Endodermal cell (in vitro differentiated cells): ENCODE results near the gene RHEB. TPM values are rescaled to one million over a fixed set of nuclear protein-coding genes. Genes with fewer than 3 reads are reported as not detected.
A peak's percentile ranks its signal among the peaks of the same experiment; 100 is the strongest.

ENCODE experiments used
- DNase-seq: peaks from one replicate; pipeline ENCODE4 v3.0.0-alpha.2; 2017
- H3K27ac ChIP-seq: 2 replicates; pipeline ENCODE4 v1.5.1; 2013; ENCODE audit warnings: mild to moderate bottlenecking, low read depth, low read length, moderate library complexity
- H3K27me3 ChIP-seq: 2 replicates; pipeline ENCODE4 v1.6.1; 2013; ENCODE audit warnings: mild to moderate bottlenecking, low read length, moderate library complexity; ENCODE audit not compliant: insufficient read depth, control insufficient read depth, poor library complexity, severe bottlenecking
- H3K36me3 ChIP-seq: 2 replicates; pipeline ENCODE4 v1.7.0; 2013; ENCODE audit warnings: mild to moderate bottlenecking, low read length, moderate library complexity; ENCODE audit not compliant: control insufficient read depth, insufficient read depth
- H3K4me1 ChIP-seq: one replicate; pipeline ENCODE4 v1.7.0; 2013; ENCODE audit warnings: low read length; ENCODE audit not compliant: control insufficient read depth, insufficient read depth
- H3K4me3 ChIP-seq: 2 replicates; pipeline ENCODE4 v1.5.1; 2013; ENCODE audit warnings: mild to moderate bottlenecking, low read length, moderate library complexity
- H3K9ac ChIP-seq: 2 replicates; pipeline ENCODE4 v1.6.1; 2013; ENCODE audit warnings: mild to moderate bottlenecking, low read length, moderate library complexity; ENCODE audit not compliant: poor library complexity, severe bottlenecking; ENCODE audit errors: extremely low read depth
- H3K9me3 ChIP-seq: 2 replicates; pipeline ENCODE4 v1.6.1; 2013; ENCODE audit warnings: mild to moderate bottlenecking, low read length, moderate library complexity; ENCODE audit not compliant: control insufficient read depth
- H3K27ac Mint-ChIP-seq: 2 replicates; pipeline ENCODE4 v1.8.0; 2020; ENCODE audit warnings: mixed read lengths
- H3K27me3 Mint-ChIP-seq: 2 replicates; pipeline ENCODE4 v1.8.0; 2021; ENCODE audit warnings: mild to moderate bottlenecking, mixed read lengths; ENCODE audit not compliant: insufficient read depth
- H3K36me3 Mint-ChIP-seq: 2 replicates; pipeline ENCODE4 v1.8.0; 2020; ENCODE audit warnings: low read depth, mixed read lengths
- H3K4me1 Mint-ChIP-seq: 2 replicates; pipeline ENCODE4 v1.8.0; 2020; ENCODE audit warnings: mixed read lengths
- H3K4me3 Mint-ChIP-seq: 2 replicates; pipeline ENCODE4 v1.8.0; 2020; ENCODE audit warnings: mild to moderate bottlenecking, moderate library complexity, mixed read lengths
- H3K9me3 Mint-ChIP-seq: 2 replicates; pipeline ENCODE4 v1.8.0; 2020; ENCODE audit warnings: mild to moderate bottlenecking, mixed read lengths
- WGBS, 2 experiments: methylation state at CpG; one replicate each; pipeline versions ENCODE4 v1.1.5 to v1.1.7; 2013; ENCODE audit warnings: missing lambda C conversion rate in 2 of 2, mixed read lengths in 1 of 2; ENCODE audit not compliant: insufficient coverage in 1 of 2, insufficient read length in 1 of 2; 5-methylcytosine and 5-hydroxymethylcytosine counted together
- total RNA-seq, 2 donors: library from RNA; stranded (reverse); fragmentation: NEBNext Ultra II Directional in 1 of 2; extraction: Animal tissue kit (Norgen Biotek cat#: 25700) in 1 of 2; gene quantifications; 2 replicates in 1 of 2; 3 replicates in 1 of 2; pipeline ENCODE4 v1.2.1, GENCODE V29; 2021
- TF ChIP-seq, protein P1 (sequence below): fragments of 200-600 bp; sonication (generic); conservative IDR thresholded peaks from 2 replicates; pipeline ENCODE4 v1.5.0; 2021; ENCODE audit warnings: antibody characterized with exemption, mild to moderate bottlenecking

The RHEB gene
- total RNA-seq, 2 donors from 2014 or later, result 108 to 113 TPM

DNA sequence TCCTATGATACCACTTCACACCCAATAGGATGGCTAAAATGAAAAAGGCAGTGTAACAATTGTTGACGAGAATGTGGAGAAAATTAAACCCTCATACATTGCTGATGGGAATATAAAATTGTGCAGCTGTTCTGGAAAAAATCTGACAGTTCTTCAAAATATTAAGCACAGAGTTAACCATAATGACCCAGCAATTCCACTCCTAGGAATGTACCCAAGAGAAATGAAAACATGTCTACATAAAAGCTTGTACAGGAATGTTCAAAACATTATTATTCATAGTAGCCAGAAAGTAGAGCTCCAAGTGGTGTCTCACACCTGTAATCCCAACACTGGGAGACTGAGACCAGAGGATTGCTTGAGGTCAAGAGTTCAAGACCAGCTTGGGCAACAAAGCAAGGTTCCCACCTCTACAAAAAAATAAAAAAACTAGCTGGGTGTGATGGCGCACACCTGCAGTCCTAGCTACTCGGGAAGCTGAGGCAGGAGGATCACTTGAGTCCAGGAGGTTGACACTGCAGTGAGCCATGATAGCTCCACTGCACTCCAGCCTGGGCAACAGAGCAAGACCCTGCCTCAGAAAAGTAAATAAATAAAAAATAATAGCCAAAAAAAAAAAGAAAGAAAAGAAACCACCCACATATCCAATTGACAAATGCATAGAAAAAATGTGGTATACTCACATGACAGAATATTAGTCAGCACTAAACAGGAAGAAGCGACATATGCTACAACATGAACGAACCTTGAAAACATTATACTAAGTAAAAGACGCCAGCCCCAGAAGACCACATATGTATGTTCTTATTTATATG, 5.0 kb downstream of the RHEB start:
- Histone ChIP-seq H3K36me3 (peaks cover 5% of the 10 kb centered on the region), H3K4me1 (no peaks in the 10 kb centered on the region), H3K9me3 (no peaks in the 10 kb centered on the region), H3K27ac (no peak overlapping the region), H3K4me3 (peak overlapping the region; percentile 20), H3K9ac (no peak overlapping the region), H3K27me3 (no peaks in the 10 kb centered on the region)
- no peak overlapping the region for H3K4me3 Mint-ChIP-seq
- DNase-seq, result no peak
- H3K27ac Mint-ChIP-seq, result no peak overlapping the region
- H3K27me3 Mint-ChIP-seq, result no peaks in the 10 kb centered on the region
- TF ChIP-seq, protein P1, sequence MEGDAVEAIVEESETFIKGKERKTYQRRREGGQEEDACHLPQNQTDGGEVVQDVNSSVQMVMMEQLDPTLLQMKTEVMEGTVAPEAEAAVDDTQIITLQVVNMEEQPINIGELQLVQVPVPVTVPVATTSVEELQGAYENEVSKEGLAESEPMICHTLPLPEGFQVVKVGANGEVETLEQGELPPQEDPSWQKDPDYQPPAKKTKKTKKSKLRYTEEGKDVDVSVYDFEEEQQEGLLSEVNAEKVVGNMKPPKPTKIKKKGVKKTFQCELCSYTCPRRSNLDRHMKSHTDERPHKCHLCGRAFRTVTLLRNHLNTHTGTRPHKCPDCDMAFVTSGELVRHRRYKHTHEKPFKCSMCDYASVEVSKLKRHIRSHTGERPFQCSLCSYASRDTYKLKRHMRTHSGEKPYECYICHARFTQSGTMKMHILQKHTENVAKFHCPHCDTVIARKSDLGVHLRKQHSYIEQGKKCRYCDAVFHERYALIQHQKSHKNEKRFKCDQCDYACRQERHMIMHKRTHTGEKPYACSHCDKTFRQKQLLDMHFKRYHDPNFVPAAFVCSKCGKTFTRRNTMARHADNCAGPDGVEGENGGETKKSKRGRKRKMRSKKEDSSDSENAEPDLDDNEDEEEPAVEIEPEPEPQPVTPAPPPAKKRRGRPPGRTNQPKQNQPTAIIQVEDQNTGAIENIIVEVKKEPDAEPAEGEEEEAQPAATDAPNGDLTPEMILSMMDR, result no peak
- H3K9me3 Mint-ChIP-seq, result no peaks in the 10 kb centered on the region
- H3K4me1 Mint-ChIP-seq, result peaks cover 20% of the 10 kb centered on the region
- peaks cover 6% of the 10 kb centered on the region for H3K36me3 Mint-ChIP-seq
- 88 to 94% methylated on average over 4 to 5 of the region's 6 CpGs for WGBS, 2 experiments

DNA sequence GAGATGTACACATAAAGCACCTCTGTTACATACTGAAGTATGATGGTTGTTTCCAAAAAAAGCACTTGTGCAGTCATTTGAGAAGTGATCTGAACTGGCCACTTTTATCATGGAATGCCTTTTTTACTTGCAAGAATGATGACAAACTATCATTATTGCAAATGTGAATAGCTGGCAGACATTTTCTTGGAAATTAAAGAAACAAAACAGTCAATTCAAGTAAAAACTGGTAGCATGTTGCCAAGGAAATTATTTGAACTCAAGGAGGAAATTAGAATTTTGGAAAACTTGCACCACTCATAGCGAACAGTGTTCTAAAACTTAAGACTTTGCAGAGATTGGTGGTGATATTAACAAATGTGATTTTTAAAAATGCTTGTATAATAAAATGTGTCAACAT, 6.6 kb downstream of the RHEB start:
- Mint-ChIP-seq H3K36me3 (peaks cover 6% of the 10 kb centered on the region), H3K27ac (no peak overlapping the region), H3K4me3 (no peak overlapping the region), H3K9me3 (no peaks in the 10 kb centered on the region), H3K4me1 (peaks cover 18% of the 10 kb centered on the region), H3K27me3 (no peaks in the 10 kb centered on the region)
- H3K9me3 ChIP-seq, result no peaks in the 10 kb centered on the region
- no peak overlapping the region for H3K27ac ChIP-seq
- H3K4me3 ChIP-seq, result no peak overlapping the region
- no peak for DNase-seq
- no peak overlapping the region for H3K9ac ChIP-seq
- H3K4me1 ChIP-seq, result no peaks in the 10 kb centered on the region
- TF ChIP-seq, protein P1, result no peak
- 96 to 100% methylated on average over 1 of the region's 1 CpG for WGBS, 2 experiments
- H3K36me3 ChIP-seq, result peaks cover 5% of the 10 kb centered on the region
- H3K27me3 ChIP-seq, result no peaks in the 10 kb centered on the region

DNA sequence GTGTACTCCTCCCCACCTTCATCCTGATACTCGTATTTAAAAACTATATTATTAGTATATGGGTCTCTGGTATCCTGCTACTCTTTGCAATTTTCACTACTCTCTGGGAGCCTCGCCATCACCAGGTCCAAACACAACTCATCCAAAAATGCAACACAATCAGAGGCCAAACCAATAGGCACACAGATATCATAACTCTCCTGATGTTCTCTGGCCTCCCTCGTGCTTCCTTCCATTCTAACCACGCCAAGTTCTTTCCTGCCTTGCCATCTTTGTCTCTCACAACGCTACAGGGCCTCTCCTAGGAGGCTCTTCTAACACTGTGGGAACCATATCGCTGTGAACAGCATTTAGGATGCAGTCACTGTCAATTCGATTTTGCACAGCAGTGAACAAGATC, 7.3 kb downstream of the RHEB start:
- Histone ChIP-seq H3K9me3 (no peaks in the 10 kb centered on the region), H3K9ac (no peak overlapping the region), H3K36me3 (peaks cover 5% of the 10 kb centered on the region), H3K4me3 (no peak overlapping the region), H3K4me1 (no peaks in the 10 kb centered on the region), H3K27ac (no peak overlapping the region), H3K27me3 (no peaks in the 10 kb centered on the region)
- no peak for DNase-seq
- Mint-ChIP-seq H3K9me3 (no peaks in the 10 kb centered on the region), H3K36me3 (peaks cover 6% of the 10 kb centered on the region), H3K4me3 (no peak overlapping the region), H3K27me3 (no peaks in the 10 kb centered on the region), H3K27ac (no peak overlapping the region), H3K4me1 (peaks cover 15% of the 10 kb centered on the region)
- TF ChIP-seq, protein P1, result no peak
- WGBS, 2 experiments, result 83 to 84% methylated on average over 6 of the region's 7 CpGs
